ENCODE results near the gene DRC1. TPM values are rescaled to one million over a fixed set of nuclear protein-coding genes. Genes with fewer than 3 reads are reported as not detected.

DRC1 gene
- total RNA-seq, 1 experiment from 2014 or later = not detected

DNA sequence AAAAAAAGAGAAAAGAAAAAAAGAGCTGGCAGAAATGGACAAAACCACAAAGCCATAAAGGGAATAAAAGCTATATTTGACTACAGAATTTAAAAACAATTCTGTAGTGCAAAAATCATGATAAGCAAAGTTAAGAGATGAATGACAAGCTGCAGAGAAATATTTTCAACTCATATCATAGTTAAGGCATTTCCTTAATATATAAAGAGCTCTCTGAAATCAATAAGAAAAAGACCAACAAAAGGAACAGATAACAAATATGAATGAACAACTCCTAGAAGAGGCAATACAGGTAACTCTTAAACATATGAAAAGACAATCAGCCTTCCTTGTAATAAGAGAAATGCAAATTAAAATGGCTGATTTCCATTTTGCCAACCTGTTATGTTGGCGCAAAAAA, 50.0 kb downstream of the DRC1 start:
- BruUV-seq (replicated peaks) = no TSS peak
- DNase-seq (ENCODE audit: low read depth, low spot score) = no peak
- no peaks in the 10 kb centered on the region for H4K20me1 ChIP-seq (ENCODE audit: insufficient read depth)
- intact Hi-C loops (cut with micrococcal nuclease) = no loop called here
- no peaks in the 10 kb centered on the region for H3K9me2 ChIP-seq (ENCODE audit: insufficient read depth)
- no peak overlapping the region for H3K27ac ChIP-seq (ENCODE audit: low read depth, low read length)
- no peaks in the 10 kb centered on the region for H3K27me3 ChIP-seq (ENCODE audit: insufficient read depth, low read length)
- H2AFZ ChIP-seq (ENCODE audit: low read depth, low read length, poor library complexity, severe bottlenecking) = no peak overlapping the region
- H3K9ac ChIP-seq (ENCODE audit: low read length) = no peak overlapping the region
- no peaks in the 10 kb centered on the region for H3K79me2 ChIP-seq (ENCODE audit: insufficient read depth, low read length)
- H3K9me3 ChIP-seq (ENCODE audit: control insufficient read depth in 1 of 2, insufficient read depth in 1 of 2, low read depth in 1 of 2, low read length in 2 of 2) = no peaks in the 10 kb centered on the region
- RAD21 ChIA-PET (ENCODE audit: low non-redundant PET in 1 of 2, low total read pairs in 2 of 2, uncharacterized antibody in 2 of 2, unreplicated experiment in 2 of 2) = no interaction called here
- H3K4me3 ChIP-seq (replicated peaks in 1 of 2; ENCODE audit: low read depth in 1 of 2, low read length in 2 of 2) = no peak overlapping the region
- no peaks in the 10 kb centered on the region for H3K36me3 ChIP-seq (ENCODE audit: control insufficient read depth in 1 of 2, insufficient read depth in 2 of 2, low read length in 2 of 2)
- CTCF ChIA-PET = no interaction called here
- POLR2A ChIA-PET = no interaction called here
- no peak for ATAC-seq
- H3K4me2 ChIP-seq (ENCODE audit: low read length) = no peak overlapping the region
- TF ChIP-seq JUND (IDR thresholded peaks at IDR 0.05) = no peak
- no peak for TF ChIP-seq SRF (IDR thresholded peaks at IDR 0.05; ENCODE audit: low read depth)
- TF ChIP-seq FOSL1 (IDR thresholded peaks at IDR 0.05; ENCODE audit: low read depth) = no peak
- TF ChIP-seq POLR2A (IDR thresholded peaks at IDR 0.05; ENCODE audit: borderline replicate concordance, extremely low read depth, insufficient read depth, insufficient read length) = no peak
- no peak for TF ChIP-seq CEBPB (IDR thresholded peaks at IDR 0.05; ENCODE audit: low read depth)
- TF ChIP-seq POLR2AphosphoS5 (IDR thresholded peaks at IDR 0.05; ENCODE audit: low read depth, low read length) = no peak
- no peak for TF ChIP-seq YY1 (IDR thresholded peaks at IDR 0.05; ENCODE audit: extremely low read depth, insufficient replicate concordance, low read depth, low read length)
- TF ChIP-seq EZH2phosphoT487 (IDR thresholded peaks at IDR 0.05; ENCODE audit: borderline replicate concordance) = no peak
- no peak for TF ChIP-seq EZH2 (IDR thresholded peaks at IDR 0.05)
- no peak for TF ChIP-seq SP1 (IDR thresholded peaks at IDR 0.05; ENCODE audit: low read depth)
- TF ChIP-seq SIN3A (IDR thresholded peaks at IDR 0.05; ENCODE audit: low read depth) = no peak
- TF ChIP-seq, protein P1, sequence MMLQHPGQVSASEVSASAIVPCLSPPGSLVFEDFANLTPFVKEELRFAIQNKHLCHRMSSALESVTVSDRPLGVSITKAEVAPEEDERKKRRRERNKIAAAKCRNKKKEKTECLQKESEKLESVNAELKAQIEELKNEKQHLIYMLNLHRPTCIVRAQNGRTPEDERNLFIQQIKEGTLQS (IDR thresholded peaks at IDR 0.05) = no peak
- TF ChIP-seq ZFX (IDR thresholded peaks at IDR 0.05) = no peak
- no peak for TF ChIP-seq EGR1 (IDR thresholded peaks at IDR 0.05; ENCODE audit: low read depth)
- peaks cover 0 to 11% of the 10 kb centered on the region in 2 experiments; a peak in 2 of 4 replicates for H3K4me1 ChIP-seq (ENCODE audit: control insufficient read depth in 1 of 2, insufficient read depth in 2 of 2, low read length in 2 of 2)
